Calu3 (cell line): ENCODE data around the gene ADAMTSL2. TPM values are rescaled to one million over a fixed set of nuclear protein-coding genes. Genes with fewer than 3 reads are reported as not detected.

Experiments used
- BruUV-seq: library from RNA; stranded (reverse); fragments of 400-500 nt; replicated peaks from 2 replicates; lab custom pipeline; 2021; lab: Mats Ljungman, UMichigan
- CTCF ChIA-PET: fragments of 300-600 bp; sonication (Branson Sonifier 250); formaldehyde crosslinking; loops from one replicate; lab custom pipeline; 2022; ENCODE audit warnings: antibody characterized with exemption; lab: Charles Lee
- DNase-seq: peaks from one replicate; pipeline ENCODE4 v3.0.0; 2022
- H3K27ac Mint-ChIP-seq: one replicate; pipeline ENCODE4 v1.8.0; 2022; ENCODE audit warnings: mixed read lengths; ENCODE audit not compliant: unreplicated experiment
- H3K27me3 Mint-ChIP-seq: one replicate; pipeline ENCODE4 v1.8.0; 2022; ENCODE audit warnings: mixed read lengths; ENCODE audit not compliant: unreplicated experiment
- H3K36me3 Mint-ChIP-seq: one replicate; pipeline ENCODE4 v1.8.0; 2022; ENCODE audit warnings: mild to moderate bottlenecking, moderate library complexity, mixed read lengths; ENCODE audit not compliant: insufficient read depth, unreplicated experiment
- H3K4me1 Mint-ChIP-seq: one replicate; pipeline ENCODE4 v1.8.0; 2022; ENCODE audit warnings: mild to moderate bottlenecking, low read depth, mixed read lengths; ENCODE audit not compliant: unreplicated experiment
- H3K4me3 Mint-ChIP-seq: one replicate; pipeline ENCODE4 v1.8.0; 2022; ENCODE audit warnings: mild to moderate bottlenecking, low read depth, moderate library complexity, mixed read lengths; ENCODE audit not compliant: unreplicated experiment
- H3K9me3 Mint-ChIP-seq: one replicate; pipeline ENCODE4 v1.8.0; 2022; ENCODE audit warnings: low read depth, mixed read lengths; ENCODE audit not compliant: unreplicated experiment
- CTCF ChIP-seq: fragments of 200-600 bp; IDR thresholded peaks from one replicate; pipeline ENCODE4 v1.8.0; 2022; ENCODE audit warnings: antibody characterized with exemption; ENCODE audit not compliant: unreplicated experiment
- intact Hi-C: fragments of 100-400 bp; cut with micrococcal nuclease; formaldehyde crosslinking; loops from one replicate; pipeline ENCODE4 v1.10.0; 2022; ENCODE audit not compliant: unreplicated experiment
- total RNA-seq: library from RNA; stranded (reverse); gene quantifications from 2 replicates; pipeline ENCODE4 v1.2.3, GENCODE V29; 2022

ADAMTSL2 gene
- total RNA-seq, 1 experiment from 2014 or later, result 0.14 TPM

GRCh38 chr9:133575186-133576030 is 40.9 kb downstream of the ADAMTSL2 start:
- Mint-ChIP-seq H3K4me1 (peaks cover 8% of the 10 kb centered on the region), H3K27me3 (peaks cover 82% of the 10 kb centered on the region), H3K9me3 (no peaks in the 10 kb centered on the region), H3K36me3 (no peaks in the 10 kb centered on the region), H3K4me3 (no peak overlapping the region), H3K27ac (no peak overlapping the region)
- BruUV-seq, result no TSS peak
- no peak for TF ChIP-seq CTCF
- CTCF ChIA-PET, result no interaction called here
- intact Hi-C loops, result no loop called here
- DNase-seq, result no peak

- Mint-ChIP-seq H3K27me3 (peaks cover 82% of the 10 kb centered on the region), H3K4me1 (peaks cover 8% of the 10 kb centered on the region), H3K9me3 (no peaks in the 10 kb centered on the region), H3K36me3 (no peaks in the 10 kb centered on the region), H3K4me3 (no peak overlapping the region), H3K27ac (no peak overlapping the region)
- CTCF ChIA-PET, result no interaction called here
- DNase-seq, result no peak
- intact Hi-C loops, result no loop called here
- no peak for TF ChIP-seq CTCF
- no TSS peak for BruUV-seq
Observed at GRCh38 chr9:133576031-133576874, 41.7 kb downstream of the ADAMTSL2 start.

GRCh38 chr9:133576875-133577736 is 42.6 kb downstream of the ADAMTSL2 start:
- Mint-ChIP-seq H3K9me3 (no peaks in the 10 kb centered on the region), H3K4me1 (peaks cover 8% of the 10 kb centered on the region), H3K36me3 (no peaks in the 10 kb centered on the region), H3K27ac (no peak overlapping the region), H3K4me3 (no peak overlapping the region), H3K27me3 (peaks cover 90% of the 10 kb centered on the region)
- intact Hi-C loops, result no loop called here
- CTCF ChIA-PET, result no interaction called here
- TF ChIP-seq CTCF, result no peak
- DNase-seq, result no peak
- BruUV-seq, result no TSS peak

- Mint-ChIP-seq H3K4me3 (no peak overlapping the region), H3K27me3 (peaks cover 91% of the 10 kb centered on the region), H3K36me3 (no peaks in the 10 kb centered on the region), H3K9me3 (no peaks in the 10 kb centered on the region), H3K27ac (no peak overlapping the region), H3K4me1 (peaks cover 8% of the 10 kb centered on the region)
- BruUV-seq, result no TSS peak
- CTCF ChIA-PET, result no interaction called here
- intact Hi-C loops, result no loop called here
- no peak for TF ChIP-seq CTCF
- no peak for DNase-seq
Observed at GRCh38 chr9:133577737-133578112, 43.2 kb downstream of the ADAMTSL2 start.
